GM12878 (cell line): ENCODE measurements around the gene CPNE5. TPM values are rescaled to one million over a fixed set of nuclear protein-coding genes. Genes with fewer than 3 reads are reported as not detected.

Source experiments
- ATAC-seq: fragments of 200-7000 bp; cut with Tn5 transposase; 3 replicates; pipeline ENCODE4 v1.9.1; 2020; ENCODE audit warnings: mild to moderate bottlenecking, moderate library complexity
- BruUV-seq: library from RNA; stranded (reverse); fragments of 400-500 nt; replicated peaks from 2 replicates; lab custom pipeline; 2021; lab: Mats Ljungman, UMichigan
- CTCF ChIA-PET: fragments of 300-600 bp; sonication (Branson Sonifier 250); formaldehyde crosslinking; extraction: SDS; loops from one replicate; lab custom pipeline; 2021; ENCODE audit warnings: inconsistent platforms; lab: Yijun Ruan, JAX
- POLR2A ChIA-PET: fragments of 350-600 bp; formaldehyde crosslinking; extraction: SDS; loops from one replicate; lab custom pipeline; 2021; ENCODE audit warnings: inconsistent platforms; lab: Charles Lee
- RAD21 ChIA-PET: fragments of 300-600 bp; sonication (Branson Sonifier 250); formaldehyde crosslinking; loops from one replicate; lab custom pipeline; 2023; ENCODE audit warnings: antibody characterized with exemption; ENCODE audit not compliant: unreplicated experiment; lab: Charles Lee
- SMC1A ChIA-PET: fragments of 300-600 bp; sonication (Branson Sonifier 250); formaldehyde crosslinking; loops from one replicate; lab custom pipeline; 2023; ENCODE audit not compliant: unreplicated experiment, uncharacterized antibody; lab: Charles Lee
- DNase-seq: peaks from one replicate; pipeline ENCODE4 v3.0.0-alpha.2; 2011; ENCODE audit warnings: low read depth, low spot score
- FAIRE-seq: peaks from 3 replicates; lab custom pipeline; 2011; peaks lifted over from hg19 to GRCh38; lab: Jason Lieb, UNC
- H2AFZ ChIP-seq: 2 replicates; pipeline ENCODE4 v1.6.0; 2011; ENCODE audit warnings: low read depth, low read length, control low read depth; ENCODE audit not compliant: control insufficient read depth
- H3K27ac ChIP-seq: 2 replicates; pipeline ENCODE4 v1.5.1; 2011; ENCODE audit warnings: control low read depth; ENCODE audit not compliant: control insufficient read depth, insufficient read depth
- H3K27me3 ChIP-seq, 2 experiments: replicated peaks in 1 of 2; 2 replicates each; pipeline versions ENCODE4 v1.6.0 to v1.6.1; 2011; ENCODE audit warnings: low read length in 1 of 2; ENCODE audit not compliant: control insufficient read depth in 2 of 2, insufficient read depth in 2 of 2
- H3K36me3 ChIP-seq, 2 experiments: 2 replicates each; pipeline ENCODE4 v1.5.1; 2011; ENCODE audit warnings: low read length in 1 of 2; ENCODE audit not compliant: control insufficient read depth in 2 of 2, insufficient read depth in 2 of 2
- H3K4me1 ChIP-seq: 2 replicates; pipeline ENCODE4 v1.6.1; 2011; ENCODE audit warnings: mild to moderate bottlenecking, low read length, moderate library complexity, mixed read lengths; ENCODE audit not compliant: control insufficient read depth, insufficient read depth
- H3K4me2 ChIP-seq: 2 replicates; pipeline ENCODE4 v1.6.0; 2011; ENCODE audit warnings: control low read depth; ENCODE audit not compliant: control insufficient read depth, insufficient read depth
- H3K4me3 ChIP-seq: fragments of 200-600 bp; sonication (generic); 2 replicates; pipeline ENCODE4 v1.5.1; 2016
- H3K79me2 ChIP-seq: 2 replicates; pipeline ENCODE4 v1.6.0; 2011; ENCODE audit warnings: low read length; ENCODE audit not compliant: control insufficient read depth, insufficient read depth
- H3K9ac ChIP-seq: 2 replicates; pipeline ENCODE4 v1.8.0; 2011; ENCODE audit warnings: low read length, control low read depth, mixed read lengths; ENCODE audit not compliant: control insufficient read depth, insufficient read depth
- H3K9me3 ChIP-seq: replicated peaks from 3 replicates; pipeline ENCODE4 v1.5.1; 2011; ENCODE audit warnings: mild to moderate bottlenecking, low read length; ENCODE audit not compliant: control insufficient read depth, insufficient read depth
- H4K20me1 ChIP-seq: 2 replicates; pipeline ENCODE4 v1.6.0; 2011; ENCODE audit not compliant: control insufficient read depth, insufficient read depth
- CBX3 ChIP-seq: fragments of 200-600 bp; sonication (generic); IDR thresholded peaks from 2 replicates; pipeline ENCODE4 v1.6.1; 2016; ENCODE audit warnings: low read depth, borderline replicate concordance
- CHD1 ChIP-seq: IDR thresholded peaks from 2 replicates; pipeline ENCODE4 v1.6.1; 2012; ENCODE audit warnings: low read depth, low read length, improper control_type of control experiment
- CHD4 ChIP-seq: fragments of 200-600 bp; sonication (generic); IDR thresholded peaks from 2 replicates; pipeline ENCODE4 v1.6.1; 2016; ENCODE audit warnings: mild to moderate bottlenecking
- DPF2 ChIP-seq: fragments of 450-650 bp; IDR thresholded peaks from 2 replicates; pipeline ENCODE4 v1.6.1; 2017; ENCODE audit warnings: mild to moderate bottlenecking
- GABPA ChIP-seq: IDR thresholded peaks from 2 replicates; pipeline ENCODE4 v1.6.1; 2014; ENCODE audit warnings: antibody characterized with exemption, low read depth, mild to moderate bottlenecking, inconsistent platforms
- NR2F1 ChIP-seq: fragments of 450-650 bp; conservative IDR thresholded peaks from 2 replicates; pipeline ENCODE4 v1.6.1; 2017; ENCODE audit warnings: mild to moderate bottlenecking
- RAD21 ChIP-seq: IDR thresholded peaks from 2 replicates; pipeline ENCODE4 v1.6.1; 2011; ENCODE audit warnings: mild to moderate bottlenecking, low read depth, low read length, moderate library complexity; ENCODE audit not compliant: insufficient read depth
- SIX5 ChIP-seq: IDR thresholded peaks from 2 replicates; pipeline ENCODE4 v1.6.1; 2011; ENCODE audit warnings: mild to moderate bottlenecking, low read depth, low read length, moderate library complexity; ENCODE audit not compliant: severe bottlenecking
- SMARCA5 ChIP-seq: fragments of 450-650 bp; IDR thresholded peaks from 2 replicates; pipeline ENCODE4 v1.6.1; 2017; ENCODE audit warnings: mild to moderate bottlenecking
- SUZ12 ChIP-seq: fragments of 200-600 bp; sonication (generic); IDR thresholded peaks from one replicate; pipeline ENCODE4 v1.6.1; 2018; ENCODE audit warnings: antibody characterized with exemption, mild to moderate bottlenecking; ENCODE audit not compliant: unreplicated experiment
- YY1 ChIP-seq: IDR thresholded peaks from 2 replicates; pipeline ENCODE4 v1.6.1; 2011; ENCODE audit warnings: low read depth, mild to moderate bottlenecking, low read length
- ZNF217 ChIP-seq: fragments of 450-650 bp; IDR thresholded peaks from 2 replicates; pipeline ENCODE4 v1.6.1; 2017; ENCODE audit warnings: antibody characterized with exemption, mild to moderate bottlenecking
- ZNF24 ChIP-seq: fragments of 450-650 bp; IDR thresholded peaks from 2 replicates; pipeline ENCODE4 v1.6.1; 2017; ENCODE audit warnings: antibody characterized with exemption, mild to moderate bottlenecking
- ZNF274 ChIP-seq: IDR thresholded peaks from one replicate; pipeline ENCODE4 v1.8.0; 2011; ENCODE audit not compliant: insufficient read length, insufficient read depth
- ZZZ3 ChIP-seq: IDR thresholded peaks from 2 replicates; pipeline ENCODE4 v1.6.1; 2011; ENCODE audit warnings: low read depth; ENCODE audit not compliant: control insufficient read depth, insufficient read length
- WGBS: methylation state at CpG from one replicate; pipeline ENCODE4 v1.1.6; 2016; ENCODE audit warnings: low lambda C conversion rate; ENCODE audit not compliant: insufficient replicate concordance, insufficient coverage; ENCODE audit errors: missing lambda C conversion rate; 5-methylcytosine and 5-hydroxymethylcytosine counted together
- in situ Hi-C: fragments of 300-500 bp; cut with MboI; formaldehyde crosslinking; loops from 9 replicates; pipeline ENCODE4 v1.14.3; 2018; ENCODE audit warnings: mixed read lengths
- intact Hi-C: fragments of 100-400 bp; cut with micrococcal nuclease; formaldehyde crosslinking; loops from one replicate; pipeline ENCODE4 v1.14.2; 2022; ENCODE audit not compliant: unreplicated experiment
- polyA plus RNA-seq, 11 experiments: library from polyadenylated mRNA; depleted of rRNA in 4 of 11; unstranded in 6 of 11; stranded (reverse) in 5 of 11; fragments of >200 nt; fragmentation: Nextera tagmentation in 4 of 11; fragmentation: Illumina TruSeq in 1 of 11; extraction: Ambion mirVana in 4 of 11; extraction: Trizol in 1 of 11; gene quantifications; 1 replicate in 1 of 11; 2 replicates in 10 of 11; pipeline versions ENCODE4 v1.2.1 to v1.2.3, GENCODE V29; 2011 to 2016; ENCODE audit warnings: inconsistent platforms in 2 of 11, missing spikeins in 2 of 11, low read depth in 1 of 11
- total RNA-seq, 4 experiments: library from RNA; depleted of rRNA in 3 of 4; stranded (reverse); fragments of >200 nt in 3 of 4; fragmentation: Illumina TruSeq in 1 of 4; extraction: Trizol in 1 of 4; gene quantifications; 2 replicates each; pipeline versions ENCODE4 v1.2.1 to v1.2.3, GENCODE V29; 2013 to 2021
- TF ChIP-seq, protein P1 (sequence below): fragments of 450-650 bp; formaldehyde crosslinking; IDR thresholded peaks from 2 replicates; pipeline ENCODE4 v1.4.0; 2020; ENCODE audit warnings: mild to moderate bottlenecking, moderate library complexity
- TF ChIP-seq, protein P2 (sequence below): fragments of 450-650 bp; IDR thresholded peaks from 2 replicates; pipeline ENCODE4 v1.6.1; 2017; ENCODE audit warnings: mild to moderate bottlenecking, moderate library complexity

CPNE5 gene
- total and polyA plus RNA-seq, 10 of the 15 experiments (the other 5 are each of a cell fraction or from before 2014, with no cell fraction given): 2.4 to 39.1 (median 18.2) TPM

DNA sequence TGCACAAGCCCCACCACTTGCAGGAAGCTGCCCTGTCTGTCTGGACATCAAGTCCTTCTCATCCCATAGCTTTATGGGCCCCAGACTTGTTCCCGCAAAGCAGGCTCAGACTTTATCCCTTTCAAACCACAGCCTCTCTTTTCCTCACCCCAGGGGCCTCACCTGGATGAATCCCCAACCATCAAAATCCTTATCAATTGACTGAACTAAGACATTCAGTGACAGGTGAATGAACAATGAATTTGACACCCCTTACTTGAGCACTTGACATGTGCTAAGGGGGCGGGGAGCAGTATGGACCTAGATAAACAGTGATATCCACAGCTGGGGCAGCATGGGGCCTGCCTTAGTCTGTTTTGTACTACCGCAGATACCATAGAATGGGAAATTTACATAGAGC, 136.6 kb downstream of the CPNE5 start (continued):
- TF ChIP-seq, protein P1, sequence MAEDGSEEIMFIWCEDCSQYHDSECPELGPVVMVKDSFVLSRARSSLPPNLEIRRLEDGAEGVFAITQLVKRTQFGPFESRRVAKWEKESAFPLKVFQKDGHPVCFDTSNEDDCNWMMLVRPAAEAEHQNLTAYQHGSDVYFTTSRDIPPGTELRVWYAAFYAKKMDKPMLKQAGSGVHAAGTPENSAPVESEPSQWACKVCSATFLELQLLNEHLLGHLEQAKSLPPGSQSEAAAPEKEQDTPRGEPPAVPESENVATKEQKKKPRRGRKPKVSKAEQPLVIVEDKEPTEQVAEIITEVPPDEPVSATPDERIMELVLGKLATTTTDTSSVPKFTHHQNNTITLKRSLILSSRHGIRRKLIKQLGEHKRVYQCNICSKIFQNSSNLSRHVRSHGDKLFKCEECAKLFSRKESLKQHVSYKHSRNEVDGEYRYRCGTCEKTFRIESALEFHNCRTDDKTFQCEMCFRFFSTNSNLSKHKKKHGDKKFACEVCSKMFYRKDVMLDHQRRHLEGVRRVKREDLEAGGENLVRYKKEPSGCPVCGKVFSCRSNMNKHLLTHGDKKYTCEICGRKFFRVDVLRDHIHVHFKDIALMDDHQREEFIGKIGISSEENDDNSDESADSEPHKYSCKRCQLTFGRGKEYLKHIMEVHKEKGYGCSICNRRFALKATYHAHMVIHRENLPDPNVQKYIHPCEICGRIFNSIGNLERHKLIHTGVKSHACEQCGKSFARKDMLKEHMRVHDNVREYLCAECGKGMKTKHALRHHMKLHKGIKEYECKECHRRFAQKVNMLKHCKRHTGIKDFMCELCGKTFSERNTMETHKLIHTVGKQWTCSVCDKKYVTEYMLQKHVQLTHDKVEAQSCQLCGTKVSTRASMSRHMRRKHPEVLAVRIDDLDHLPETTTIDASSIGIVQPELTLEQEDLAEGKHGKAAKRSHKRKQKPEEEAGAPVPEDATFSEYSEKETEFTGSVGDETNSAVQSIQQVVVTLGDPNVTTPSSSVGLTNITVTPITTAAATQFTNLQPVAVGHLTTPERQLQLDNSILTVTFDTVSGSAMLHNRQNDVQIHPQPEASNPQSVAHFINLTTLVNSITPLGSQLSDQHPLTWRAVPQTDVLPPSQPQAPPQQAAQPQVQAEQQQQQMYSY (CRISPR knock-in tag): no peak

DNA sequence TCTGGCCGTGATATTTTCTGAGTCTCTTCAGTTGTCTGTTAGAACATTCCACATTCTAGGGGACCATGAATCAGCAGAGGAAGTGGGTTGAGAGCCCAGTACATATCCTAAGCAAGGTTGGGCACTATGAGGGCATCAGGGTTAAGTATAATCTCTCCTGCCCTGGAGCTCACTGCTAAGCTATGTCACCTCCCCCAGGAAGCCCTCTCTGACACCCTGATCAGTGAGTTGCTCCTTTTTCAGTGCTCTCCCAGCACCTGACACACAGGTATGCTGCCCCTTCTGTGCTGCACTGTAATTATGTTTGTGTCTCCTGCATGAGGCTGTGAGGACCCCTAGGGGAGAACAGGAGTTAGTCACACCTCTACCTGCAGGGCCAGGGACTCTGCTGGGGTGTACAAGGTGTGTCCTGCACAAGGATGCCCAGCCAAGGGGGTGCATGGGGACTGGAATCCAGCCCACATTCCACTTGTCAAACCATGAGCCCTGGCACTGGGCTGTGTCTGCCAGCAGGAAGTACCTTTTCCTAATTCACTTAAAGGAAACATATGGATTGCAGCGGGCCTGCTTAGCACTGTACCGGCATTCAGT, 137.7 kb downstream of the CPNE5 start:
- RAD21 ChIA-PET: interaction anchor here (1.0 kb wide), 1 partner anchor 83 kb away, joined by 3 read pairs; no protein-coding TSS in a partner anchor
- Histone ChIP-seq H3K9me3 (no peaks in the 10 kb centered on the region), H3K27me3 (no peaks in the 10 kb centered on the region), H3K79me2 (no peaks in the 10 kb centered on the region), H3K9ac (no peak overlapping the region), H3K4me2 (no peak overlapping the region), H3K36me3 (no peaks in the 10 kb centered on the region), H3K4me3 (no peak overlapping the region), H2AFZ (no peak overlapping the region; the same call in 1 of the 2 replicates), H4K20me1 (no peaks in the 10 kb centered on the region), H3K27ac (no peak overlapping the region), H3K4me1 (no peaks in the 10 kb centered on the region)
- DNase-seq: no peak
- no peak for FAIRE-seq
- in situ Hi-C loops: no loop called here
- CTCF ChIA-PET: interaction anchor here (1.0 to 4.0 kb wide), 6 partner anchors 10 to 86 kb away, joined by 3 to 27 read pairs (median 4); no protein-coding TSS in a partner anchor
- 84% methylated on average over 3 of the region's 3 CpGs for WGBS
- intact Hi-C loops: no loop called here
- ATAC-seq: peak; percentile 91
- no TSS peak for BruUV-seq
- POLR2A ChIA-PET: no interaction called here
- SMC1A ChIA-PET: interaction anchor here (1.1 kb wide), 1 partner anchor 10 kb away, joined by 4 read pairs; no protein-coding TSS in a partner anchor
- TF ChIP-seq CBX3: no peak
- no peak for TF ChIP-seq ZNF274
- TF ChIP-seq, protein P2, sequence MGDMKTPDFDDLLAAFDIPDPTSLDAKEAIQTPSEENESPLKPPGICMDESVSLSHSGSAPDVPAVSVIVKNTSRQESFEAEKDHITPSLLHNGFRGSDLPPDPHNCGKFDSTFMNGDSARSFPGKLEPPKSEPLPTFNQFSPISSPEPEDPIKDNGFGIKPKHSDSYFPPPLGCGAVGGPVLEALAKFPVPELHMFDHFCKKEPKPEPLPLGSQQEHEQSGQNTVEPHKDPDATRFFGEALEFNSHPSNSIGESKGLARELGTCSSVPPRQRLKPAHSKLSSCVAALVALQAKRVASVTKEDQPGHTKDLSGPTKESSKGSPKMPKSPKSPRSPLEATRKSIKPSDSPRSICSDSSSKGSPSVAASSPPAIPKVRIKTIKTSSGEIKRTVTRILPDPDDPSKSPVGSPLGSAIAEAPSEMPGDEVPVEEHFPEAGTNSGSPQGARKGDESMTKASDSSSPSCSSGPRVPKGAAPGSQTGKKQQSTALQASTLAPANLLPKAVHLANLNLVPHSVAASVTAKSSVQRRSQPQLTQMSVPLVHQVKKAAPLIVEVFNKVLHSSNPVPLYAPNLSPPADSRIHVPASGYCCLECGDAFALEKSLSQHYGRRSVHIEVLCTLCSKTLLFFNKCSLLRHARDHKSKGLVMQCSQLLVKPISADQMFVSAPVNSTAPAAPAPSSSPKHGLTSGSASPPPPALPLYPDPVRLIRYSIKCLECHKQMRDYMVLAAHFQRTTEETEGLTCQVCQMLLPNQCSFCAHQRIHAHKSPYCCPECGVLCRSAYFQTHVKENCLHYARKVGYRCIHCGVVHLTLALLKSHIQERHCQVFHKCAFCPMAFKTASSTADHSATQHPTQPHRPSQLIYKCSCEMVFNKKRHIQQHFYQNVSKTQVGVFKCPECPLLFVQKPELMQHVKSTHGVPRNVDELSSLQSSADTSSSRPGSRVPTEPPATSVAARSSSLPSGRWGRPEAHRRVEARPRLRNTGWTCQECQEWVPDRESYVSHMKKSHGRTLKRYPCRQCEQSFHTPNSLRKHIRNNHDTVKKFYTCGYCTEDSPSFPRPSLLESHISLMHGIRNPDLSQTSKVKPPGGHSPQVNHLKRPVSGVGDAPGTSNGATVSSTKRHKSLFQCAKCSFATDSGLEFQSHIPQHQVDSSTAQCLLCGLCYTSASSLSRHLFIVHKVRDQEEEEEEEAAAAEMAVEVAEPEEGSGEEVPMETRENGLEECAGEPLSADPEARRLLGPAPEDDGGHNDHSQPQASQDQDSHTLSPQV: no peak
- TF ChIP-seq SMARCA5: peak; percentile 87
- TF ChIP-seq GABPA: no peak
- no peak for TF ChIP-seq SIX5
- TF ChIP-seq CHD4: no peak
- TF ChIP-seq RAD21: peak; percentile 58
- TF ChIP-seq ZNF217: no peak
- TF ChIP-seq SUZ12: no peak
- TF ChIP-seq ZNF24: no peak
- no peak for TF ChIP-seq NR2F1
- no peak for TF ChIP-seq YY1
- no peak for TF ChIP-seq DPF2
- no peak for TF ChIP-seq CHD1
- TF ChIP-seq ZZZ3: no peak
